HepG2 (cell line): Measurements from ENCODE around the gene TRIM61. TPM values are rescaled to one million over a fixed set of nuclear protein-coding genes. Genes with fewer than 3 reads are reported as not detected.

Experiments
- ATAC-seq: fragments of 200-7000 bp; cut with Tn5 transposase; 3 replicates; pipeline ENCODE4 v1.9.1; 2020; ENCODE audit warnings: mild to moderate bottlenecking, moderate library complexity
- BruUV-seq: library from RNA; stranded (reverse); fragments of 400-500 nt; replicated peaks from 2 replicates; lab custom pipeline; 2021; lab: Mats Ljungman, UMichigan
- CTCF ChIA-PET: fragments of 300-600 bp; formaldehyde crosslinking; extraction: SDS; loops from one replicate; lab custom pipeline; 2021; ENCODE audit warnings: low total read pairs, inconsistent platforms, low intra/inter-chr PET ratio; lab: Yijun Ruan, JAX
- POLR2A ChIA-PET: fragments of 350-600 bp; sonication (Branson Sonifier 250); formaldehyde crosslinking; loops from one replicate; lab custom pipeline; 2020; ENCODE audit warnings: antibody characterized with exemption, inconsistent platforms; lab: Yijun Ruan, JAX
- DNase-seq: peaks from one replicate; pipeline ENCODE4 v3.0.0-alpha.2; 2015; ENCODE audit warnings: low spot score
- FAIRE-seq: peaks from 3 replicates; lab custom pipeline; 2011; peaks lifted over from hg19 to GRCh38; lab: Jason Lieb, UNC
- H2AFZ ChIP-seq: one replicate; pipeline ENCODE4 v1.6.1; 2011; ENCODE audit warnings: low read length, inconsistent platforms
- H3K27ac ChIP-seq: fragments of 300-600 bp; 3 replicates; pipeline ENCODE4 v1.8.0; 2011; ENCODE audit warnings: mixed run types, mild to moderate bottlenecking, mixed read lengths, low read length, inconsistent platforms; ENCODE audit not compliant: insufficient read depth; ENCODE audit errors: extremely low read length
- H3K27me3 ChIP-seq, 2 experiments: fragments of 200-600 bp in 1 of 2; 2 replicates in 1 of 2; 3 replicates in 1 of 2; pipeline versions ENCODE4 v1.6.0 to v1.8.0; 2011; ENCODE audit warnings: low read length in 2 of 2, mild to moderate bottlenecking in 2 of 2, moderate library complexity in 2 of 2, inconsistent platforms in 1 of 2; ENCODE audit not compliant: insufficient read depth in 2 of 2, control insufficient read depth in 1 of 2
- H3K36me3 ChIP-seq, 2 experiments: fragments of 200-600 bp in 1 of 2; replicated peaks in 1 of 2; 2 replicates in 1 of 2; 3 replicates in 1 of 2; pipeline versions ENCODE4 v1.5.1 to v1.8.0; 2011; ENCODE audit warnings: low read length in 2 of 2, inconsistent platforms in 1 of 2; ENCODE audit not compliant: insufficient read depth in 2 of 2, control insufficient read depth in 1 of 2
- H3K4me1 ChIP-seq: 2 replicates; pipeline ENCODE4 v1.5.1; 2012; ENCODE audit warnings: low read length, inconsistent platforms; ENCODE audit not compliant: insufficient read depth
- H3K4me2 ChIP-seq: 2 replicates; pipeline ENCODE4 v1.6.0; 2011; ENCODE audit warnings: low read depth, low read length, inconsistent platforms
- H3K4me3 ChIP-seq, 3 experiments: fragments of 200-600 bp in 1 of 3; sonication (generic), shearing (Covaris generic) in 1 of 3; replicated peaks in 1 of 3; 2 replicates each; pipeline ENCODE4 v1.5.1; 2011 to 2016; ENCODE audit warnings: low read length in 3 of 3, inconsistent platforms in 2 of 3, low read depth in 2 of 3, mild to moderate bottlenecking in 2 of 3, control low read depth in 1 of 3, mixed read lengths in 1 of 3; ENCODE audit not compliant: insufficient read depth in 1 of 3
- H3K79me2 ChIP-seq: one replicate; pipeline ENCODE4 v1.6.1; 2011; ENCODE audit warnings: low read length, inconsistent platforms; ENCODE audit not compliant: insufficient read depth
- H3K9ac ChIP-seq: 2 replicates; pipeline ENCODE4 v1.6.0; 2011; ENCODE audit warnings: mild to moderate bottlenecking, low read depth, low read length, inconsistent platforms; ENCODE audit not compliant: insufficient read depth
- H3K9me3 ChIP-seq: 2 replicates; pipeline ENCODE4 v1.5.1; 2012; ENCODE audit warnings: mild to moderate bottlenecking, low read length
- H4K20me1 ChIP-seq: 2 replicates; pipeline ENCODE4 v1.6.0; 2011; ENCODE audit warnings: inconsistent platforms, mild to moderate bottlenecking, low read length, moderate library complexity; ENCODE audit not compliant: insufficient read depth
- CBFB ChIP-seq: sonication (generic); formaldehyde crosslinking; IDR thresholded peaks from 2 replicates; pipeline ENCODE4 v1.4.0; 2020; ENCODE audit warnings: missing genetic modification reagents
- CBX2 ChIP-seq, 2 experiments: fragments of 200-600 bp in 1 of 2; sonication (generic); formaldehyde crosslinking in 1 of 2; IDR thresholded peaks; 2 replicates each; pipeline versions ENCODE4 v1.7.0 to v1.8.1; 2018 to 2022; ENCODE audit warnings: low read depth in 2 of 2, low read length in 1 of 2, mild to moderate bottlenecking in 1 of 2, missing genetic modification reagents in 1 of 2
- GATA4 ChIP-seq: sonication (generic); IDR thresholded peaks from 2 replicates; pipeline ENCODE4 v1.6.1; 2016; ENCODE audit warnings: antibody characterized with exemption, low read depth, borderline replicate concordance
- GLI4 ChIP-seq: sonication (generic); formaldehyde crosslinking; IDR thresholded peaks from 2 replicates; pipeline ENCODE4 v1.5.1; 2020; ENCODE audit warnings: missing genetic modification reagents, mild to moderate bottlenecking, moderate library complexity, borderline replicate concordance
- MXD4 ChIP-seq: IDR thresholded peaks from 2 replicates; pipeline ENCODE4 v1.6.1; 2016; ENCODE audit warnings: mild to moderate bottlenecking, missing biosample characterization, missing genetic modification reagents
- RBM22 ChIP-seq: fragments of 200-400 bp; formaldehyde crosslinking; optimal IDR thresholded peaks from 2 replicates; pipeline ENCODE3; 2017; ENCODE audit warnings: mild to moderate bottlenecking, low read length, moderate library complexity
- ZNF10 ChIP-seq: sonication (generic); formaldehyde crosslinking; IDR thresholded peaks from 2 replicates; pipeline ENCODE4 v1.4.0; 2020; ENCODE audit warnings: mild to moderate bottlenecking, low read depth, missing genetic modification reagents, borderline replicate concordance
- ZNF264 ChIP-seq: sonication (generic); formaldehyde crosslinking; IDR thresholded peaks from 2 replicates; pipeline ENCODE4 v1.4.0; 2020; ENCODE audit warnings: missing genetic modification reagents
- ZNF614 ChIP-seq: IDR thresholded peaks from 2 replicates; pipeline ENCODE4 v1.6.1; 2018; ENCODE audit warnings: missing biosample characterization, missing genetic modification reagents, inconsistent platforms, borderline replicate concordance
- ZNF724P ChIP-seq: sonication (generic); formaldehyde crosslinking; IDR thresholded peaks from 2 replicates; pipeline ENCODE4 v1.8.0; 2022; ENCODE audit warnings: missing genetic modification reagents, borderline replicate concordance
- WGBS: methylation state at CpG from one replicate; pipeline ENCODE4 v1.1.6; 2017; ENCODE audit warnings: low lambda C conversion rate; 5-methylcytosine and 5-hydroxymethylcytosine counted together
- in situ Hi-C: cut with HindIII; loops from 2 replicates; pipeline ENCODE4 v1.10.0; 2017; ENCODE audit warnings: low pct_unique_long_range_greater_than_20kb; ENCODE audit not compliant: extremely low pct_ligation_motif_present
- intact Hi-C: fragments of 100-400 bp; cut with micrococcal nuclease; formaldehyde crosslinking; loops from one replicate; pipeline ENCODE4 v1.10.0; 2022; ENCODE audit not compliant: unreplicated experiment
- polyA plus RNA-seq, 8 experiments: library from polyadenylated mRNA; depleted of rRNA in 3 of 8; stranded (reverse) in 7 of 8; unstranded in 1 of 8; fragments of >200 nt; fragmentation: Illumina TruSeq in 4 of 8; extraction: Trizol in 4 of 8; gene quantifications; 2 replicates each; pipeline versions ENCODE4 v1.2.1 to v1.2.3, GENCODE V29; 2011 to 2016; ENCODE audit warnings: low read depth in 4 of 8, missing spikeins in 1 of 8, mixed read lengths in 1 of 8; ENCODE audit not compliant: insufficient read depth in 1 of 8
- total RNA-seq, 5 experiments: library from RNA; depleted of rRNA; stranded (reverse); fragments of >200 nt; fragmentation: Illumina TruSeq; extraction: Trizol; gene quantifications; 2 replicates each; pipeline ENCODE4 v1.2.3, GENCODE V29; 2016; ENCODE audit warnings: low read depth in 1 of 5
- TF ChIP-seq, protein P1 (sequence below): sonication (generic); formaldehyde crosslinking; IDR thresholded peaks from 2 replicates; pipeline ENCODE4 v1.4.0; 2020; ENCODE audit warnings: missing genetic modification reagents
- TF ChIP-seq, protein P2 (sequence below): sonication (generic); formaldehyde crosslinking; IDR thresholded peaks from 2 replicates; pipeline ENCODE4 v1.5.0; 2020; ENCODE audit warnings: mild to moderate bottlenecking, missing genetic modification reagents
- TF ChIP-seq, protein P3 (sequence below): sonication (generic); formaldehyde crosslinking; IDR thresholded peaks from 2 replicates; pipeline ENCODE4 v1.4.0; 2020; ENCODE audit warnings: missing genetic modification reagents, low read depth, mild to moderate bottlenecking, borderline replicate concordance

The TRIM61 gene
- total and polyA plus RNA-seq, 2 of the 13 experiments (the other 11 are each of a cell fraction or from before 2014, with no cell fraction given), result not detected

DNA sequence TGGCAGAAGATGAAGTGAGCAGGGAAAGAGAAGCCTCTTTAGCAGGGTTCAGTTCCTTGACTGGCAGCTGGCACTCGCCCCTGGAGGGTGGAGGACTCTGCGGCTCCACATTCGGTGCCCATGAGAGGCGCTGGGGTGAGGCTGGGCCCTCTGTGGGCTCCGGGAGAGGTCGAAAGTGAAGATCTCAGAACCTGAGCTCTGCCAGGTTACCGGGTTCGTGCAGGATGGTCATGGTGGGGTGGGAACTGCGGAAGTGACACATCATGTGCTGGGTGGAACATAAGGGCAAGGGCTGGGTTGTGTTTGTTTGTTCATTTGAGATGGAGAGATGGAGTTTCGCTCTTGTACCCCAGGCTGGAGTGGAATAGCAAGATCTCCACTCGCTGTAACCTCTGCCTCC, 44.2 kb downstream of the TRIM61 start:
- no peak for DNase-seq
- no peak for ATAC-seq
- WGBS, result 43% methylated on average over 10 of the region's 11 CpGs
- TF ChIP-seq, protein P1, sequence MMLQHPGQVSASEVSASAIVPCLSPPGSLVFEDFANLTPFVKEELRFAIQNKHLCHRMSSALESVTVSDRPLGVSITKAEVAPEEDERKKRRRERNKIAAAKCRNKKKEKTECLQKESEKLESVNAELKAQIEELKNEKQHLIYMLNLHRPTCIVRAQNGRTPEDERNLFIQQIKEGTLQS (CRISPR knock-in tag), result no peak
- TF ChIP-seq GLI4 (CRISPR knock-in tag) (no peak), CBFB (CRISPR knock-in tag) (no peak), RBM22 (no peak), ZNF724P (CRISPR knock-in tag) (no peak)
- H3K9me3 ChIP-seq, result no peaks in the 10 kb centered on the region
- no peak overlapping the region for H3K9ac ChIP-seq
- no peaks in the 10 kb centered on the region for H3K79me2 ChIP-seq
- no peak overlapping the region for H3K4me3 ChIP-seq
- POLR2A ChIA-PET, result no interaction called here
- in situ Hi-C loops (no loop called here), intact Hi-C loops (no loop called here)
- CTCF ChIA-PET, result no interaction called here
- H3K4me2 ChIP-seq, result no peak overlapping the region
- H3K27ac ChIP-seq, result no peak overlapping the region
- H2AFZ ChIP-seq, result no peak overlapping the region
- H3K4me1 ChIP-seq, result no peaks in the 10 kb centered on the region
- no peaks in the 10 kb centered on the region for H4K20me1 ChIP-seq
- H3K36me3 ChIP-seq, result no peaks in the 10 kb centered on the region
- H3K27me3 ChIP-seq, result peaks cover 0 to 4% of the 10 kb centered on the region in 2 experiments; a peak in 1 of 5 replicates
- BruUV-seq, result no TSS peak
- no peak for FAIRE-seq

DNA sequence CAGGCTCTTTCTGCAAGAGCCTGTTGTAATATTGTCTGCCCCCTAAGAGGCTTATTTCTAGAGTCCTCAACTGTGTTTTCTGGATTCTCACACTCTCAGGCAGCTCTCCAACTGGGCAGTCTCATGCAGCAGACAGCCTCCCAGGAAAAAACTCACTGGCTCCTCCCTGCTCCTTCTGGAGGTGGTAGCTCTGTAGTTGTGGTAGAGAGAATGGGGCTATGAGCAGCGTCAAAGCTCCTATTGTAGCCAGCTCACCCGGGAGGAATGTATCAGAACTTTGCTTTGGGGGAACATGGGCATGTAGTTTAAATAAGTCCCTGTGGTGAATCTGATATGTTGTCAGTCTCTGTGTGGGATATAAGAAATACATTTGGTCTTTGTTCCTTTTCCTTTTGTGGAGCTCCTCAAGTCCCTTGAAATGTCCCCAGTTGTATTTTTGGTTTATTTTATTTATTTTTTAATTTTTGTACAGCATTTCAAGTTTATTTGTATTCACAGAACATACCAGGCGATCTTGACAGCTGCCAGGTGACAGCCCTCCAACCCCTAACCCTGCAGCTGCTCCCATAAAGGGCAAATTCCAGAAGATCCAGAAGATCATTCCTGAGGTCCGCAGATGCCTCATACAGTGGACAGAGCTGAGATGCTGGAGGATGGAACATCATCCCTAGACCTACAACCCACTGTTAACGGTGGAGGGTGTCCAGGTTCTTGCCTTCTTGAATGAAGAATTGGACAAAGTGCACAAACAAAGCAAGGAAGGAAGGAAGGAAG, 45.7 kb downstream of the TRIM61 start:
- DNase-seq, result no peak
- Histone ChIP-seq H3K36me3 (no peaks in the 10 kb centered on the region), H3K27me3 (peaks cover 0 to 4% of the 10 kb centered on the region in 2 experiments; a peak in 1 of 5 replicates), H3K4me2 (no peak overlapping the region), H3K9ac (no peak overlapping the region), H3K79me2 (no peaks in the 10 kb centered on the region), H3K9me3 (no peaks in the 10 kb centered on the region), H4K20me1 (no peaks in the 10 kb centered on the region), H3K4me3 (no peak overlapping the region), H3K4me1 (no peaks in the 10 kb centered on the region), H2AFZ (no peak overlapping the region), H3K27ac (no peak overlapping the region)
- POLR2A ChIA-PET, result no interaction called here
- ATAC-seq, result no peak
- WGBS, result 7% methylated on average over 5 of the region's 5 CpGs
- intact Hi-C loops (no loop called here), in situ Hi-C loops (no loop called here)
- CTCF ChIA-PET, result no interaction called here
- no peak for FAIRE-seq
- no TSS peak for BruUV-seq
- TF ChIP-seq ZNF614 (CRISPR knock-in tag) (no peak), CBX2 (IDR thresholded peaks at IDR 0.05; ENCODE audit: low read depth, low read length) (no peak), CBX2 (CRISPR knock-in tag; IDR thresholded peaks at IDR 0.05; ENCODE audit: low read depth) (no peak), MXD4 (CRISPR knock-in tag) (no peak), ZNF10 (no peak), GATA4 (no peak), ZNF264 (no peak)
- TF ChIP-seq, protein P2, sequence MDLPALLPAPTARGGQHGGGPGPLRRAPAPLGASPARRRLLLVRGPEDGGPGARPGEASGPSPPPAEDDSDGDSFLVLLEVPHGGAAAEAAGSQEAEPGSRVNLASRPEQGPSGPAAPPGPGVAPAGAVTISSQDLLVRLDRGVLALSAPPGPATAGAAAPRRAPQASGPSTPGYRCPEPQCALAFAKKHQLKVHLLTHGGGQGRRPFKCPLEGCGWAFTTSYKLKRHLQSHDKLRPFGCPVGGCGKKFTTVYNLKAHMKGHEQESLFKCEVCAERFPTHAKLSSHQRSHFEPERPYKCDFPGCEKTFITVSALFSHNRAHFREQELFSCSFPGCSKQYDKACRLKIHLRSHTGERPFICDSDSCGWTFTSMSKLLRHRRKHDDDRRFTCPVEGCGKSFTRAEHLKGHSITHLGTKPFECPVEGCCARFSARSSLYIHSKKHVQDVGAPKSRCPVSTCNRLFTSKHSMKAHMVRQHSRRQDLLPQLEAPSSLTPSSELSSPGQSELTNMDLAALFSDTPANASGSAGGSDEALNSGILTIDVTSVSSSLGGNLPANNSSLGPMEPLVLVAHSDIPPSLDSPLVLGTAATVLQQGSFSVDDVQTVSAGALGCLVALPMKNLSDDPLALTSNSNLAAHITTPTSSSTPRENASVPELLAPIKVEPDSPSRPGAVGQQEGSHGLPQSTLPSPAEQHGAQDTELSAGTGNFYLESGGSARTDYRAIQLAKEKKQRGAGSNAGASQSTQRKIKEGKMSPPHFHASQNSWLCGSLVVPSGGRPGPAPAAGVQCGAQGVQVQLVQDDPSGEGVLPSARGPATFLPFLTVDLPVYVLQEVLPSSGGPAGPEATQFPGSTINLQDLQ (CRISPR knock-in tag), result no peak
- TF ChIP-seq, protein P3, sequence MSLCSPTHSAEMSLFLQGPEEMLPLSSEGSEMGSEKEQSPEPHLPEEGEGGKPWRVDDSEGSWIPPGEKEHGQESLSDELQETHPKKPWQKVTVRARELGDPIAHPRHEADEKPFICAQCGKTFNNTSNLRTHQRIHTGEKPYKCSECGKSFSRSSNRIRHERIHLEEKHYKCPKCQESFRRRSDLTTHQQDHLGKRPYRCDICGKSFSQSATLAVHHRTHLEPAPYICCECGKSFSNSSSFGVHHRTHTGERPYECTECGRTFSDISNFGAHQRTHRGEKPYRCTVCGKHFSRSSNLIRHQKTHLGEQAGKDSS (CRISPR knock-in tag), result no peak
